Activated naive CD4-positive, alpha-beta T cell treated with anti-CD3 and anti-CD28 coated beads, Interleukin-2, amount 50 U/mL, for 72 hours (primary cell): ENCODE results near the gene OCEL1. TPM values are rescaled to one million over a fixed set of nuclear protein-coding genes. Genes with fewer than 3 reads are reported as not detected.

Source experiments
- ATAC-seq, 2 donors: fragments of 150-1000 bp; cut with Tn5 transposase; 2 replicates each; pipeline ENCODE4 v1.10.0; 2021; ENCODE audit warnings: mild to moderate bottlenecking in 2 of 2, moderate library complexity in 2 of 2
- DNase-seq, 2 donors: peaks; one replicate each; pipeline ENCODE4 v3.0.0; 2021 to 2022; ENCODE audit warnings: low spot score in 2 of 2
- H3K27ac Mint-ChIP-seq, 2 donors: one replicate each; pipeline ENCODE4 v1.8.0; 2022; ENCODE audit warnings: mild to moderate bottlenecking in 2 of 2, mixed read lengths in 2 of 2
- H3K36me3 Mint-ChIP-seq, 2 donors: one replicate each; pipeline ENCODE4 v1.8.0; 2022; ENCODE audit warnings: mixed read lengths in 2 of 2
- H3K9me3 Mint-ChIP-seq, 2 donors: one replicate each; pipeline ENCODE4 v1.8.0; 2022; ENCODE audit warnings: mixed read lengths in 2 of 2
- total RNA-seq, 2 donors: library from RNA; stranded (reverse); gene quantifications; one replicate each; pipeline ENCODE4 v1.2.3, GENCODE V29; 2022

OCEL1 gene
- total RNA-seq, 2 donors from 2014 or later, result 14.3 to 17.1 TPM

- H3K36me3 Mint-ChIP-seq, result no peaks in the 10 kb centered on the region
- DNase-seq (no peak), ATAC-seq (peak; percentile 5 to 19)
- no peaks in the 10 kb centered on the region for H3K9me3 Mint-ChIP-seq
- H3K27ac Mint-ChIP-seq, result peak within 1 kb of the TSS; percentile 62 to 68
Observed at GRCh38 chr19:17245535-17245984, 19.5 kb downstream of the OCEL1 start, which contains the start of gene NR2F6. Gene NR2F6, minus strand, starts transcription at chr19:17245919. Its CDS starts 699 bp downstream, at chr19:17245220.

- peak overlapping the region in 1 of 2 donors; percentile 62 for H3K27ac Mint-ChIP-seq
- DNase-seq, result no peak
- ATAC-seq, result no peak
- no peaks in the 10 kb centered on the region for H3K36me3 Mint-ChIP-seq
- H3K9me3 Mint-ChIP-seq, result no peaks in the 10 kb centered on the region
Observed at GRCh38 chr19:17246681-17247425, 20.8 kb downstream of the OCEL1 start.

- no peaks in the 10 kb centered on the region for H3K36me3 Mint-ChIP-seq
- DNase-seq (no peak), ATAC-seq (no peak)
- H3K9me3 Mint-ChIP-seq, result no peaks in the 10 kb centered on the region
- no peak overlapping the region for H3K27ac Mint-ChIP-seq
Observed at GRCh38 chr19:17248011-17248776, 22.2 kb downstream of the OCEL1 start.

- H3K9me3 Mint-ChIP-seq, result no peaks in the 10 kb centered on the region
- ATAC-seq, result no peak
- H3K36me3 Mint-ChIP-seq, result no peaks in the 10 kb centered on the region
- peak overlapping the region in 1 of 2 donors; percentile 53 for H3K27ac Mint-ChIP-seq
- no peak for DNase-seq
Observed at GRCh38 chr19:17249887-17250548, 24.0 kb downstream of the OCEL1 start.

- no peaks in the 10 kb centered on the region for H3K36me3 Mint-ChIP-seq
- ATAC-seq, result no peak
- DNase-seq, result no peak
- H3K27ac Mint-ChIP-seq, result no peak overlapping the region
- no peaks in the 10 kb centered on the region for H3K9me3 Mint-ChIP-seq
Observed at GRCh38 chr19:17254636-17255035, 28.6 kb downstream of the OCEL1 start.

- H3K36me3 Mint-ChIP-seq, result no peaks in the 10 kb centered on the region
- H3K27ac Mint-ChIP-seq, result no peak overlapping the region
- DNase-seq (no peak), ATAC-seq (no peak)
- no peaks in the 10 kb centered on the region for H3K9me3 Mint-ChIP-seq
Observed at GRCh38 chr19:17255150-17255621, 29.2 kb downstream of the OCEL1 start.

- Mint-ChIP-seq H3K36me3 (no peaks in the 10 kb centered on the region), H3K27ac (no peak overlapping the region), H3K9me3 (no peaks in the 10 kb centered on the region)
- DNase-seq (no peak), ATAC-seq (no peak)
Observed at GRCh38 chr19:17256130-17256529, 30.1 kb downstream of the OCEL1 start.

GRCh38 chr19:17259118-17259780 lies 33.2 kb downstream of the OCEL1 start:
- ATAC-seq, result no peak
- H3K36me3 Mint-ChIP-seq, result no peaks in the 10 kb centered on the region
- no peaks in the 10 kb centered on the region for H3K9me3 Mint-ChIP-seq
- no peak overlapping the region for H3K27ac Mint-ChIP-seq
- no peak for DNase-seq

- no peaks in the 10 kb centered on the region for H3K36me3 Mint-ChIP-seq
- no peak overlapping the region for H3K27ac Mint-ChIP-seq
- DNase-seq, result no peak
- ATAC-seq, result no peak
- no peaks in the 10 kb centered on the region for H3K9me3 Mint-ChIP-seq
Observed at GRCh38 chr19:17259934-17260333, 33.9 kb downstream of the OCEL1 start.

GRCh38 chr19:17260842-17261325 lies 34.9 kb downstream of the OCEL1 start:
- no peak overlapping the region for H3K27ac Mint-ChIP-seq
- H3K36me3 Mint-ChIP-seq, result no peaks in the 10 kb centered on the region
- DNase-seq (peak; percentile 88 to 93), ATAC-seq (peak; percentile 100)
- H3K9me3 Mint-ChIP-seq, result no peaks in the 10 kb centered on the region

- no peak for DNase-seq
- ATAC-seq, result no peak
- peaks cover 0 to 2% of the 10 kb centered on the region in 2 donors for H3K36me3 Mint-ChIP-seq
- H3K27ac Mint-ChIP-seq, result no peak overlapping the region
- H3K9me3 Mint-ChIP-seq, result no peaks in the 10 kb centered on the region
Observed at GRCh38 chr19:17262557-17262956, 36.5 kb downstream of the OCEL1 start.

- H3K9me3 Mint-ChIP-seq, result no peaks in the 10 kb centered on the region
- H3K27ac Mint-ChIP-seq, result peak overlapping the region in 1 of 2 donors; percentile 66
- DNase-seq, result no peak
- peaks cover 5 to 8% of the 10 kb centered on the region in 2 donors for H3K36me3 Mint-ChIP-seq
- no peak for ATAC-seq
Observed at GRCh38 chr19:17263712-17264640, 38.0 kb downstream of the OCEL1 start.

- Mint-ChIP-seq H3K9me3 (no peaks in the 10 kb centered on the region), H3K27ac (peak within 1 kb of the TSS in 1 of 2 donors; percentile 66), H3K36me3 (peaks cover 5 to 8% of the 10 kb centered on the region in 2 donors)
- DNase-seq, result no peak
- no peak for ATAC-seq
Observed at GRCh38 chr19:17264641-17264979, 38.6 kb downstream of the OCEL1 start, which contains the start of gene USHBP1. Gene USHBP1, minus strand, starts transcription at chr19:17264745. Its CDS starts 446 bp downstream, at chr19:17264299.

GRCh38 chr19:17266026-17266425 lies 40.0 kb downstream of the OCEL1 start:
- H3K36me3 Mint-ChIP-seq, result peaks cover 5 to 8% of the 10 kb centered on the region in 2 donors
- DNase-seq, result no peak
- no peak overlapping the region for H3K27ac Mint-ChIP-seq
- ATAC-seq, result no peak
- H3K9me3 Mint-ChIP-seq, result no peaks in the 10 kb centered on the region

GRCh38 chr19:17266589-17266974 lies 40.6 kb downstream of the OCEL1 start:
- Mint-ChIP-seq H3K9me3 (no peaks in the 10 kb centered on the region), H3K36me3 (peaks cover 5 to 8% of the 10 kb centered on the region in 2 donors), H3K27ac (peak overlapping the region; percentile 63 to 90)
- ATAC-seq, result no peak
- no peak for DNase-seq
